ENCODE measurements around the gene KHSRP.
A peak's percentile ranks its signal among the peaks of the same experiment; 100 is the strongest.

The KHSRP gene, protein sequence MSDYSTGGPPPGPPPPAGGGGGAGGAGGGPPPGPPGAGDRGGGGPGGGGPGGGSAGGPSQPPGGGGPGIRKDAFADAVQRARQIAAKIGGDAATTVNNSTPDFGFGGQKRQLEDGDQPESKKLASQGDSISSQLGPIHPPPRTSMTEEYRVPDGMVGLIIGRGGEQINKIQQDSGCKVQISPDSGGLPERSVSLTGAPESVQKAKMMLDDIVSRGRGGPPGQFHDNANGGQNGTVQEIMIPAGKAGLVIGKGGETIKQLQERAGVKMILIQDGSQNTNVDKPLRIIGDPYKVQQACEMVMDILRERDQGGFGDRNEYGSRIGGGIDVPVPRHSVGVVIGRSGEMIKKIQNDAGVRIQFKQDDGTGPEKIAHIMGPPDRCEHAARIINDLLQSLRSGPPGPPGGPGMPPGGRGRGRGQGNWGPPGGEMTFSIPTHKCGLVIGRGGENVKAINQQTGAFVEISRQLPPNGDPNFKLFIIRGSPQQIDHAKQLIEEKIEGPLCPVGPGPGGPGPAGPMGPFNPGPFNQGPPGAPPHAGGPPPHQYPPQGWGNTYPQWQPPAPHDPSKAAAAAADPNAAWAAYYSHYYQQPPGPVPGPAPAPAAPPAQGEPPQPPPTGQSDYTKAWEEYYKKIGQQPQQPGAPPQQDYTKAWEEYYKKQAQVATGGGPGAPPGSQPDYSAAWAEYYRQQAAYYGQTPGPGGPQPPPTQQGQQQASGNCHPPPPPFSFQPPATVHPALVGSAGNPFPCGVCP

DNA sequence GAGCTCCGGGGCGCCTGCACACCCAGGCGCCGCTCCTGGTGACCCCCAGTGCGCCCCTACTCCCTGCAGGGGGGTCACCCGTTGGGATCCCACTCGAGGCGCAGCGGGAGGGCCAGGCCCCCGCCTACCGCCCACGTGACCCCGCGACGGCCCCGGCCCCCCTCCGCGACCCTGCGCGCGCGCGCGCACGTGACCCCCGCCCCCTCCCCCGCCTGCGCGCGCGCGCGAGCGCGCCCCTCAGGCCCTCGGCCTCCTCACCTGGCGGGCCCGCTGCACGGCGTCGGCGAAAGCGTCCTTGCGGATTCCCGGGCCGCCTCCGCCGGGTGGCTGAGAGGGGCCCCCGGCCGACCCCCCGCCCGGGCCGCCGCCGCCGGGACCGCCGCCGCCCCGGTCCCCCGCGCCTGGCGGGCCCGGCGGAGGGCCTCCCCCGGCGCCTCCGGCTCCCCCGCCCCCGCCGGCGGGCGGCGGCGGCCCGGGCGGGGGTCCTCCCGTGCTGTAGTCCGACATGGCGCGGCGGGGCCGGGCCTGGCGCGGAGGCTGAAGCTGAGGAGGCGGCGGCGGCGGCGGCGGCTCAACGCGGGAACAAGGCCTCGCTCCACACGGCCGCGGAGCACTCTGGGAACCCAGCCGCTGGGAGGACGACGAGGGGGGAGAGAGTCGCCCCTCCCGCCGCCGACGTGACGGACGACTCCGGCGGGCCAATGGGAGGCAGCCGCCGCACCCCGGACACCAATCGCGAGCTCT, at the start of gene KHSRP:
Gene KHSRP (minus strand): TSS at position 617 of the 744 bp plus-strand sequence. CDS start 110 bp downstream, at position 507.
- DNase-seq = peak; percentile 25

DNA sequence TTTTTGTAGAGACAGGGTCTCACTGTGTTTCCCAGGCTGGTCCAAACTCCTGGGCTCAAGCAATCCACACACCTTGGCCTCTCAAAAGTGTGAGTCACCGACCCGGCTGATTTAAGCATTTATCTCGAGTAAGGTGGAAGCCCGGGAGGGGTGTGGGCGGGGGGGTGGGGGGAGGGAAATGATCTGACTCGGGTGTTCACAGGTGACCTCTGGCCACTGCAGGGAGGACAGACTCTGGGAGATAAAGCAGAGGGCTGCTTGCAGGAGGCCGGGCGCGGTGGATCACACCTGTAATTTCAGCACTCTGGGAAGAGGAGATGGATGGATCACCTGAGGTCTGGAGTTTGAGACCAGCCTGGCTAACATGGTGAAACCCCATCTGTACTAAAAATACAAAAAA, 49.0 kb upstream of the KHSRP start:
- DNase-seq = no peak

DNA sequence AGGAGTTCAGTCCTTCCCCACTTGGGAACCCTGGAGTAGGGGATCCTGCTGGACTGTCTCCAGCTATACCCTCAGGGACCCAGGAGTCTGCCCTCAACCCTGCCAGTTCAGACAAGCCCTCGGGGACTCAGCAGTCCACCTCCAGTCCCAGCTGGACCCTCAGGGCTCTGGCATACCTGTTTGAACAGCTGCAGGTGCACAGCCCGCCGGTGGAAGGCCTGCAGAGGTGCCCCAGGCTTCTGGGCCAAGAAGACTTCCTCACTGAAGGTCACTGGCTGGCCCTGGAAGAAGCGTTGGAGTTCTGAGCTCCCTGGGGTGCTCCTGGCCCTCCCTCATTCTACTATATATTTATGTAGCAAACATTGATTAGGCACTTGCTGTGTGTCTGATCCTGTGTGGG, 48.1 kb upstream of the KHSRP start:
- DNase-seq = no peak

DNA sequence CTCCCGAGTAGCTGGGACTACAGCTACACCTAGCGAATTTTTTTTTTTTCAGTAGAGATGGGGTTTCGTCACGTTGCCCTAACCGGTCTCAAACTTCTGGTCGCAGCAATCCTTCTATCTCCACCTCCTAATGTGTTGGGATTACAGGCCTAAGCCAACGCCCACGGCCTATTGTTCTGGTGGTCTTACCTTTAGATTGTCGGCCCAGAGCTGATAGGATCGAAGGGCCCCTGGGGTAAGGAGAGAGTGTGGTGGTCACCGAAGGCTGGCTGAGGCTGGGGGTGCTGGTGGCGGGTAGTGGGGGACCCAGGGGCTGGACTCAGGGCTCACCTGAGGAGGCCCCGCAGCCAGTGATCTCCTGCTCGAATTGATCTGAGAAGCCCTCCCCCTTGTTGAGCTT, 46.5 kb upstream of the KHSRP start:
- DNase-seq = no peak

DNA sequence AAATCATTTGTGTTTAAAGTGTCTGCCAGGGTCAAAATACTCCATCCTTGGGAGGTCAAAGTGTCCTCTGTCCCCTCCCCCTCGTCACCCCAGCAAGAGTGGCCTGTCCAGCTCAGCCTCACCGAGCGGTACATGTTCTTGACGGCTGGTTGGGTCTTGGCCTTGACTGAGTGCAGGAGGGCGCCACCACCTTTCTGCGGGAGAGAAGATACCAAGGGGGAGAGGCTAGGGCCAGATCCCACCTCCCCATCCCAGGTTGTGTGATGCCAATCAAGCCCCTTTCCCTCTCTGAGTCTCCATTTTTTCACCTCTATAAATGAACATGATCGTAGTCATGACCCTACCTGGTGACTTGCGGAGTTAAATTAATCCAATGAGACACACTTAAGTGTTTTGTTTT, 45.6 kb upstream of the KHSRP start:
- DNase-seq = no peak

DNA sequence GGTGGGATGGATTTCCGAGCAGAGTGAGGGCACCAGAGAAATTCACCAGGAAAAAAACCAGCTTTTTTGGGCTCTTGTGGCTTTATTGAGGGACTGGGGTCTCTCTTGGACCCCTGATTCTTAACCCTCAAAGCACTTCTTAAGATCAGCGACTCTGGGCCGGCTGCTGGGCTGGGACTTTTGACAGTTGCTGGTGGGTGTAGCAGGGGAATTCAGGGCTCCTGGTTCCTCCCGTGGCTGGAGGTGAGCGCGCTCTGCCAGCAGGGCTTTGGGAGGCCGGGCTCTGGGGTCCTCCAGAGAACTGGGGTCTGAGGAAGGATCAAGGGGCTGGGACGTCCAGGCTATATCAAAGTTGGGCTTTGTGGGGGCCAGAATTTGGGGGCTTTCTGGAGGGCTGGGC, 42.8 kb upstream of the KHSRP start:
- no peak for DNase-seq

DNA sequence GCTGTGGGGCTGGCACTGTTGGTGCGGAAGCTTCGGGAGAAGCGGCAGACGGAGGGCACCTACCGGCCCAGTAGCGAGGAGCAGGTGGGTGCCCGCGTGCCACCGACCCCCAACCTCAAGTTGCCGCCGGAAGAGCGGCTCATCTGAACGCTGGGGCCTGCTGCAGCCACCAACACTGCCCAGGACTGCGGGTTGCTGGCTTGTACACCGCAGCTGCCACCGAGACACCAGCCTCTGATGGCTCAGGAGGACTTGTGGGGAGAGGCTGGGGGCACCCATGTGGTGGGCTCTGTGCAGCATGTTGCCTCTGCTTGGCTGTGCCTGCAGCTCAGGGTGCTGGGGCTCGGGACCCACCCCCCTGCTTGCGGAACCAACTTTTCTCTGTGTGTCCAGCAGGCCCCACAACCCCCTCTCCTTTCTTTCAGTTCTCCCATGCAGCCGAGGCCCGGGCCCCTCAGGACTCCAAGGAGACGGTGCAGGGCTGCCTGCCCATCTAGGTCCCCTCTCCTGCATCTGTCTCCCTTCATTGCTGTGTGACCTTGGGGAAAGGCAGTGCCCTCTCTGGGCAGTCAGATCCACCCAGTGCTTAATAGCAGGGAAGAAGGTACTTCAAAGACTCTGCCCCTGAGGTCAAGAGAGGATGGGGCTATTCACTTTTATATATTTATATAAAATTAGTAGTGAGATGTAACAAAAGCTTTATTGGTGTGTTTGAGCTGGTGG, 42.1 kb upstream of the KHSRP start:
- DNase-seq = no peak

DNA sequence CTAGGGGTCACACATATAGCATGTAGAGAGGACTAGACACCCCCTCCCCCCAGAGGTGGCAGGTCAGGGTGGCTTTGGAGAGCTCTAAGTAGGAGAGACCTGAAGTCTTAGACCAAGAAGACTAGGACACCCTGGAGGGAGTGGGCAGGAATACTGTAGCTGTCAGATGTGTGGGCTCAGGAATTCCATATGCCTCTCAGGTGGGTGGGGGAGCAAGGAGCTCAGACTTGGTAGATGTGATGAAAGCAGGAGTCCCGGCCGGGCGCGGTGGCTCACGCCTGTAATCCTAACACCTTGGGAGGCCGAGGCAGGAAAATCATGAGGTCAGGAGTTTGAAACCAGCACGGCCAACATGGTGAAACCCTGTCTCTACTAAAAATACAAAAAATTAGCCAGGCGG, 41.1 kb upstream of the KHSRP start:
- no peak for DNase-seq

DNA sequence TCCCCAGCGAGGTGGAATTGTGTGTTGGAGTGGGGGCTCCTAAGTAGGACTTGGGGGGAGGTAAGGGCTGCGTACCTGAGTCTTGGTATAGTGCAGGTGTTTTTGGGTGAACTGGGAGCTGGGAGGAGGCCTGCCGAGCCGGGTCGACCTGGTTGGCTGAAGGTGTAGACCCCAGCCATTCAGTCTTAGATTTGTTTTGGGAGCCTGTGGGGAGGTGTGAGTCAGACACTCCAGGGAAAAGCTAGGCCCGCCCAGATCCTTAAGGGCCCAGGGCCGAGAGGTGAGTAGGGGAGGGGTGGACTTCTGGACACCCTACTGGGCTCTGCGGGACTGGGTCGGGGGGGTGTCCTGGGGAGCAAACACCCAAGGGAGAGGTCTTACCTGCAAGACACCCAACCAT, 40.4 kb upstream of the KHSRP start:
- no peak for DNase-seq

DNA sequence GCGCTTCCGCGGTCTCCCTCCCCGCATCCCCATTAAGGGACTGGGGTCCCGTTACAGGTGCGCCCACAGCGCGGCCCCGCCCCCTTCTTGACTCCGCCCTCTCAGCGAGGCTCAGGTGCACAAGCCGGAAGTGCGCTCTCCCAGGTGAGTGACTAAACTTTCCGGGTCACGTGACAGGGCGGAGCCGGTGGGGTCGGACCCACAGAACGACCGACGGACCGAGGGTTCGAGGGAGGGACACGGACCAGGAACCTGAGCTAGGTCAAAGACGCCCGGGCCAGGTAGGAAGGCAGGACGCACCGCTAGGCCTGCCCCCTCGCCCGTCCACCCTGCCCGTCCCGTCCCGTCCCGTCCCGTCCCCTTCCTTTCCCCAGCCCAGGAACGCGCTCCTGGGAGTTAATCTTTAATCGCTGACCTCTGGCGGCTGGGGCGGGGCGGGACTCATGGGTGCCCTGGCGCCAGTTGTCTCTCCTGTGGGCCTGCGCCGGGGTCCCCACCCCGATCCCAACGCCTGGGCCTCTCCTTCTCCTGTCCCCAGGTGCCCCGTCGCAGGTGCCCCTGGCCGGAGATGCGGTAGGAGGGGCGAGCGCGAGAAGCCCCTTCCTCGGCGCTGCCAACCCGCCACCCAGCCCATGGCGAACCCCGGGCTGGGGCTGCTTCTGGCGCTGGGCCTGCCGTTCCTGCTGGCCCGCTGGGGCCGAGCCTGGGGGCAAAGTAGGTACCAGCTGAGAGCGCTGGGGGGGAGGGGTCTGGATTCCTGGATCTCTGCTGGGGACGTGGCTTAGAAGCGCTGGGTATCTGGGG, 39.7 kb upstream of the KHSRP start, which contains the start of gene CRB3:
Gene CRB3 (plus strand): TSS at position 202 of the 804 bp plus-strand sequence. CDS start 431 bp downstream, at position 633.
- DNase-seq = peak; percentile 66

DNA sequence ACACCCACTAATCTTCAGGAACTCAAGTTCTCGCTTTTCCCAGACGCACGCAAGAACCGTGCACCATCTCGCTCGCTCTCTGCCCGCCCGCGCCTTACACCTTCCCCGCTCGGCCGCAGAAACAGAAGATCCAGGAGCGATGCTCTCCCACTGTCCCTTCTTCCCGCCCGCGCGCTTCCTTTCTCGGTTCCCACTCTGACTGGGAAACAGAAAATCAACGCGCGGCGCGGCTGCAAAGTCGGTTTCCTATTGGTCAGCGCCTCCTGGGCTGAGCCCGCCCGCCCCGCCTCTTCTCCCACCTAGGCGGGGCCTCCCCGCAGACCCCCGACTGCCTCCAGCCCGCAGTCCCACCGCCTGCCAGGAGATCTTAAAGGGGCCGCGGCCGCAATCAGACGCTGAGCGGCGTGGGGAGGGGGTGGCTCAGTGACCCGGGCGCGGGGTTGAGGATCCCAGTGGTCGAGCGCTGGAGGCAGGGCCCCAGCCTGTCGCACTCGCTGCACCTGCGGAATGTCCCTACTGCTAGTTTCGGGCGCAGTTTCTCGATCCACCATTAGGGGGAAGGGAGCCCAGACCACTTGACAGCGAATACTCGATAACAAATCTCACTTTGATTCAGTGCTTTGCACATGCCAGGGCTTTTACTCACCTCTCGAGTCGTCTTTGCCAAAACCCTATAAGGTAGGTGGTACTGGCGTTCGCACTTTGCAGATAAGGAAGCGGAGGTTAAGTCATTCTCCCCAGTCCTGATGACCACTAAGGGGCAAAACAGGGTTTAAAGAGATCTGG, 35.7 kb upstream of the KHSRP start:
- peak; percentile 97 for DNase-seq

DNA sequence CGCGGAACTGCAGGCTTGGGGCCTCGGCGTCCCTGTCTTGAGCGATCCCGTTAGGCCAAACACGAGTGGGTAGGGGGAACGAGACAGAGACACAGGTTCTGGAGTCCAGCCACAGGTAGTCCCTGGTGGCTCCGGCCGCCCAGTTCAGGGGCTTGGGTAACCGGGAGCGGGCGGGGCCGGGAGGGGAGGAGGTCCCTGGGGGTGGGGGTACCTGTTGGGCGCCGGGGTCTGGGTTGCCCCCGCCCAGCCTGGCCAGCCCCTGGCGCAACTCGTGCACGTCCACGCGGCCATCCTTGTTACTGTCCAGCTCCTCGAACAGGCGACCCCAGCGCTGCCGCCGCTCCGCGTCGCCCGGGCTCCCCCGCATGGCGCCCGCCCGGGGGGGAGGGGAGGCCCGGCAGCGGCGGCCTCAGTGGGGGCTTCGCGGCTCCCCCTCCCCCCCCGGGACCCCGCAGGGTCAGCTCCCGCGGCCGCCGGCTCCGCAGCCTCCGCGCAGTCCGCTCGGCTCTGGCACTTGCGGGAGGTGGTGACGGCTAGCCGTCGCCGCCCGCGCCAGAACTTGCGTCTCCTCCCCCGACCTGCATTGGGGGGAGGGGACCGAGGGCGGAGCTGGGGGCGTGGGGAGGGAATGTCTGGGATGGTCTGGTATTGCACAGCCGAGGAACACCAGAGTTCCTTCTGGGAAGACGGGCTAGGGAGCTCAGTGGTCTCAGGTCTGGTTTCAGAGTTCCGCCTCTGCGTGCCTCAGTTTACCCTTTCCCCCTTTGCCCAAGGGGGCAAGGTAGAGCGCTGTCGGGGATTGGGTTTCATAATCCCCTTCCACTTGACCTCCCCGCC, 34.9 kb upstream of the KHSRP start, which contains the start of gene SLC25A23:
Gene SLC25A23 (minus strand): TSS at position 531 of the 837 bp plus-strand sequence. CDS start 164 bp downstream, at position 367.
- peak; percentile 51 for DNase-seq

DNA sequence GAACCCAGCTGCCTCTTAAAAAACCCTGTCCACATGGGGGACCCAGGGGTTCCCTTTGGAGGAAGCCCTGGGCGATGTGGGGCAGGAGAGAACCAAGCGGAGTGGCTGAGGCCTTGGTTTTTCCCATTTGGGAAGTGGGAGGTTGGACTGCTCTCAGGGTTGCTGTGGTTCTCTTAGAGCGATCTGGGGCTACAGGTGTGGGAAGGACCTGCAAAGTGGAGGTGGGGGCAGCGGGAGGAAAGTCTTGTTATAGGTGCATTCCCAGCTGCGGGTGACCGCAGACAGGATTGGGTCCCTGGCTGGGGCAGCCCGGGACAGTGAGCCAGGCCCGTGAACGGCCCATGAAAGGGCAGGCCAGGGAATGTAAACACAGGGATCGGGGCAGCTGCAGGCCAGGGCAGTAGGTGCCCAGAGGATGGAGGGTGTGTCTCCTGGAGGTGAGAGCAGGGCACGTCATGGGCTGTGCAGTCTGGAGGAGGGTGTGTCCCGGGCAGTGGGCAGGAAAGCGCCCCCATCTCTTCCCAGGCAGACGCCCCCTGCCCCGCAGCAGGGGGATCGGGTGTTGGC, 34.2 kb upstream of the KHSRP start:
- no peak for DNase-seq

DNA sequence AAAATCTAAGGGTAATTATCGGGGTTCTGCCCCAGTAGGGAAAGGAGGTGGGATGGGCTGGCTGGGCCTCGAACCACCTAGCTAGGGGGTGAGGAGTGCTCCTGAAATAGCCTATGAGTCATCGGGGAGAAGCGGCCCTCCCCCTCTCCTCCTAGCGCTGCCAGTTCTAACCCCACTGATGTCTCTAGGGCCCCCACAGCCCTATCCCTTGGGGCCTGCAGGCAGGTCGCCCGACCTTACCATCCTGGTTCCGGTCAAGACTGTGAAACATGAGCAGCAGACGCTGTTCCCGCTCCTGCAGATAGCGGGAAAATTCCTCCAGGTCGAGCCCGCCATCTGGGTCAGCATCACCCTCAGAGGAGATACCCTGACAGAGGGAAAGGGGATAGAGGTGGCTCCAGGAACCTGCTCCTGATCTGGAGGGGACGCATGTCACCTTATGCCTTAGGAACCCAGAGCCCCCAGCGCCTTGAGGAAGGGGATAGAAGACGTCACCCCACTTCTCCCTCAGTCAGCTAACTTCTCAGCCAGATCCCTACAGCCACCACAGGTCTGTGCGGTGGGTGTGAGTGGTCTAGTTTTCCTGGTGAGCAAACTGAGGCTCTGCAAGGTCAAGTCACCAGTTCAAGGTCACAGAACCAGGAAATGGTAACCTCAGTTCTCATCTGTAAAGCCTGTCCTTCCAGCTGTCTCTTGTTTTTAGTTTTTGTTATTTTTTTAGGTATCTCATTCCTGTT, 33.5 kb upstream of the KHSRP start:
- DNase-seq = no peak

DNA sequence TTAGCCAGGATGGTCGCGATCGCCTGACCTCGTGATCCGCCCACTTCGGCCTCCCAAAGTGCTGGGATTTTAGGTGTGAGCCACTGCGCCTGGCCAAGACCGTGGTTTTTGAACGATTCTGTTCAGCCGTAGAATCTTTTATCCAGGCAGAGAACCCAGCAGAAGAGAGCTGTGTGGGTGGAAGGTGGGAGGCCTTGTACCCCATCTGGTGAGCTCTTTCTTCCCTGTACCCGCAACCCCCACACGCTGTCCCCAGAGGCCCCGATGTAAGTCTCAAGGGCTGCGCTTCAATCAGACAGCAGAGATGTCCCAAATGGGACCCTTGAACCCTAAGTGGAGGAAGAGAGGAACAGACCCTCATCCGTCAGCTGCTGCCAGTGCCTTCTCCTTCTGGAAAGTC, 31.3 kb upstream of the KHSRP start:
- no peak for DNase-seq

DNA sequence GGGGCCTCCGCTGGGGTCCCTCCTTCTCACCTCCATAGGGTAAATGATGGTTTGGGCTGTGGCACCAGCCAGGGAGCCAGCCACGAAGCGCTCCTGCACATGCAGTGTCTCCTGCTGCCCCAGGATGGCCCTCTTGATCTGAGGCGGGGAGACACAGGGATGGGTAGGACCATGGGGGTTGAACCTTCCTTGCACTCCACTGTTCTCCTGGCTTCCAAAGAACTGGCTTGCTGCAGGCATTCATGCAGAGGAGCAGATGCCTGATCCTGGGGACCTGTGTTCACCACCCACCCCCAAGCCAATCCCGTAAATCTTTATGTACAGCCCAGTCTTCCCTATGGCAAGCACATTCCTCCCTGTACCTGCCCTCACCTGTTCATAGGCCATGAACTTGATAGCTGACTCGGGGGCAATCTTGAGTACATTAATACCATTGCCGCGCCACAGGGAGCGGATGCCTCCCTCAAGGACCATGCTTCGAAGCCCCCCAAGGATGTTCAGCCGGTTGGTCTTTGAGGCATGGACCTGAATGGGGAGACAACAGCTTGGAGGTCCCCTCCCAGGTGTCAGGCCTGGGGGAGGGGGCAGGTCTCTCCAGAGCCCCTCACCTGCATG, 29.4 kb upstream of the KHSRP start:
- no peak for DNase-seq

DNA sequence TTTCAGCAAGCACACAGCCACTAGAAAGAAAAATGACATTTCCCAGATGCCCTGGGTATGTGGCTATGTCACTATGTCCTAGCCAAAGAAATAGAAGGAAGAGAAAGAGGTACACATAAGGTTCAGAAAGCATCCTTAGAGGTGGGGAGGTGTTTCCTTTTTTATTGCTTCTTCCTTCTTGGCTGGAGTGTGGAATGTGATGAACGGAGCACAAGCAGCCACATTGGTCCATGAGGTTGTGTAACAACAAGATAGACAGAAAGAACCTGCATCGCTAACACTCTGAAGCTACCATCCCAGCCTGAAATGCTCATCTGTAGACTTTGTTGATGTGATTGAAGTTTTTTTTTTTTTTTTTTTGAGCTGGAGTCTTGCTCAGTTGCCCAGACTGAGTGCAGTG, 28.3 kb upstream of the KHSRP start:
- no peak for DNase-seq

DNA sequence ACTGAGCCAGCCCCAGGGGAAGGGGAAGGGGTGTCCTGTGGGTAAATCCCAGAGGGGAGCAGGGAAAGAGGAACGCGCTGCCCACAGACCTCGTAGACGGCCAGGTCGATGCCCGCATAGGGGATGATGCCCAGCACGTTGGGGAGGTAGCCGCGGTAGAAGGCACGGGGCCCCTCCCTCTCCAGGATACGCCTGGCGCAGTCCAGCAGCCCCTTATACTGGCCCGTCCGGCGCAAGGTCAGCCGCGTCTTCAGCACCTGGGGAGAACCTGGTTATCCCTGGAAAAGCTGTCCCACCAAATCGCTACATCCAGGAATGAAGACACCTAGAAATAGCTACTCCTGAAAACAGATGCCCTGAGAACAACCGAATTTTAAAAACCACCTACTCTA, 27.6 kb upstream of the KHSRP start:
- no peak for DNase-seq
